BLaER1 (cell line): ENCODE results near the gene IRAK2.

Experiments
- H3K27ac ChIP-seq: shearing (Covaris generic); formaldehyde crosslinking; 2 replicates; pipeline ENCODE4 v1.8.1; 2022
- H3K27me3 ChIP-seq: shearing (Covaris generic); formaldehyde crosslinking; 2 replicates; pipeline ENCODE4 v1.8.1; 2022
- H3K36me3 ChIP-seq: shearing (Covaris generic); formaldehyde crosslinking; 2 replicates; pipeline ENCODE4 v1.8.1; 2022
- H3K4me1 ChIP-seq: shearing (Covaris generic); formaldehyde crosslinking; 2 replicates; pipeline ENCODE4 v1.8.1; 2022
- H3K4me2 ChIP-seq: shearing (Covaris generic); formaldehyde crosslinking; 2 replicates; pipeline ENCODE4 v1.8.1; 2022
- H3K4me3 ChIP-seq: shearing (Covaris generic); formaldehyde crosslinking; 2 replicates; pipeline ENCODE4 v1.8.1; 2022
- H3K9ac ChIP-seq: shearing (Covaris generic); formaldehyde crosslinking; 2 replicates; pipeline ENCODE4 v1.8.1; 2022
- H3K9me3 ChIP-seq: shearing (Covaris generic); formaldehyde crosslinking; 2 replicates; pipeline ENCODE4 v1.8.1; 2022
- H4K20me1 ChIP-seq: shearing (Covaris generic); formaldehyde crosslinking; 2 replicates; pipeline ENCODE4 v1.8.1; 2022
- Cebpa-rat ChIP-seq: shearing (Covaris generic); IDR thresholded peaks from 2 replicates; pipeline ENCODE4 v1.8.1; 2022

The IRAK2 gene

GRCh38 chr3:10247679-10248183 is 83.0 kb downstream of the IRAK2 start:
- Histone ChIP-seq H3K4me3 (peak overlapping the region; percentile 83), H3K27me3 (no peaks in the 10 kb centered on the region), H3K27ac (peak overlapping the region; percentile 97), H3K36me3 (peaks cover 37% of the 10 kb centered on the region), H3K9ac (peak overlapping the region; percentile 97), H3K9me3 (peaks cover 26% of the 10 kb centered on the region), H3K4me2 (peak overlapping the region; percentile 83), H3K4me1 (peaks cover 31% of the 10 kb centered on the region), H4K20me1 (peaks cover 37% of the 10 kb centered on the region)
- TF ChIP-seq Cebpa-rat, result no peak

GRCh38 chr3:10248184-10248983 is 83.7 kb downstream of the IRAK2 start, which contains the start of gene TATDN2:
Gene TATDN2, plus strand, starts transcription at chr3:10248459. Its CDS starts 742 bp downstream, at chr3:10249201.
- Histone ChIP-seq H4K20me1 (peaks cover 44% of the 10 kb centered on the region), H3K36me3 (peaks cover 44% of the 10 kb centered on the region), H3K27ac (peak within 1 kb of the TSS; percentile 97), H3K27me3 (no peaks in the 10 kb centered on the region), H3K4me1 (peaks cover 30% of the 10 kb centered on the region), H3K4me3 (peak within 1 kb of the TSS; percentile 83), H3K4me2 (peak within 1 kb of the TSS; percentile 83), H3K9me3 (peaks cover 26% of the 10 kb centered on the region), H3K9ac (peak within 1 kb of the TSS; percentile 97)
- TF ChIP-seq Cebpa-rat, result no peak

GRCh38 chr3:10248984-10249748 is 84.4 kb downstream of the IRAK2 start:
- peaks cover 51% of the 10 kb centered on the region for H3K36me3 ChIP-seq

GRCh38 chr3:10249833-10250232 is 85.1 kb downstream of the IRAK2 start:
- Histone ChIP-seq H3K4me2 (peak overlapping the region; percentile 83), H3K27me3 (no peaks in the 10 kb centered on the region), H3K9me3 (peaks cover 18% of the 10 kb centered on the region), H3K27ac (peak overlapping the region; percentile 97), H4K20me1 (peaks cover 58% of the 10 kb centered on the region), H3K36me3 (peaks cover 50% of the 10 kb centered on the region), H3K4me1 (peaks cover 40% of the 10 kb centered on the region), H3K4me3 (peak overlapping the region; percentile 83), H3K9ac (peak overlapping the region; percentile 97)
- TF ChIP-seq Cebpa-rat, result no peak

More at GRCh38 chr3:10248984-10249748, 84.4 kb downstream of the IRAK2 start:
- peak overlapping the region; percentile 97 for H3K27ac ChIP-seq
- no peaks in the 10 kb centered on the region for H3K27me3 ChIP-seq
- peak overlapping the region; percentile 97 for H3K9ac ChIP-seq
- peaks cover 36% of the 10 kb centered on the region for H3K4me1 ChIP-seq
- peaks cover 25% of the 10 kb centered on the region for H3K9me3 ChIP-seq
- TF ChIP-seq Cebpa-rat, result no peak
- peaks cover 52% of the 10 kb centered on the region for H4K20me1 ChIP-seq
- peak overlapping the region; percentile 83 for H3K4me2 ChIP-seq
- peak overlapping the region; percentile 83 for H3K4me3 ChIP-seq

- 0 out of 2 replicates have a peak overlapping the region, but pooled peaks have one; percentile 97 for H3K9ac ChIP-seq
- peak overlapping the region; percentile 83 for H3K4me3 ChIP-seq
- peaks cover 52% of the 10 kb centered on the region for H3K36me3 ChIP-seq
- no peak for TF ChIP-seq Cebpa-rat
- H3K4me1 ChIP-seq, result peaks cover 40% of the 10 kb centered on the region
- peaks cover 69% of the 10 kb centered on the region for H4K20me1 ChIP-seq
- peak overlapping the region; percentile 97; the same call in 1 of the 2 replicates for H3K27ac ChIP-seq
- peak overlapping the region; percentile 83 for H3K4me2 ChIP-seq
- H3K27me3 ChIP-seq, result no peaks in the 10 kb centered on the region
- peaks cover 6% of the 10 kb centered on the region for H3K9me3 ChIP-seq
Measured at GRCh38 chr3:10251006-10251405, 86.3 kb downstream of the IRAK2 start.

- Histone ChIP-seq H3K9ac (no peak overlapping the region), H4K20me1 (peaks cover 97% of the 10 kb centered on the region), H3K27ac (no peak overlapping the region), H3K4me3 (no peak overlapping the region), H3K4me1 (peaks cover 32% of the 10 kb centered on the region), H3K9me3 (no peaks in the 10 kb centered on the region), H3K4me2 (0 out of 2 replicates have a peak overlapping the region, but pooled peaks have one; percentile 0), H3K36me3 (peaks cover 78% of the 10 kb centered on the region), H3K27me3 (no peaks in the 10 kb centered on the region)
- TF ChIP-seq Cebpa-rat, result no peak
Measured at GRCh38 chr3:10253731-10254130, 89.0 kb downstream of the IRAK2 start.

GRCh38 chr3:10255835-10256234 is 91.1 kb downstream of the IRAK2 start:
- Histone ChIP-seq H3K4me3 (no peak overlapping the region), H3K27ac (no peak overlapping the region), H3K27me3 (no peaks in the 10 kb centered on the region), H3K4me1 (peaks cover 20% of the 10 kb centered on the region), H3K36me3 (peaks cover 98% of the 10 kb centered on the region), H4K20me1 (peaks cover 99% of the 10 kb centered on the region), H3K9me3 (no peaks in the 10 kb centered on the region), H3K4me2 (no peak overlapping the region), H3K9ac (no peak overlapping the region)
- no peak for TF ChIP-seq Cebpa-rat

GRCh38 chr3:10259036-10259435 is 94.3 kb downstream of the IRAK2 start:
- peaks cover 99% of the 10 kb centered on the region for H3K36me3 ChIP-seq
- peaks cover 6% of the 10 kb centered on the region for H3K4me1 ChIP-seq
- H3K27me3 ChIP-seq, result no peaks in the 10 kb centered on the region
- H3K9me3 ChIP-seq, result no peaks in the 10 kb centered on the region
- H3K4me2 ChIP-seq, result no peak overlapping the region
- no peak overlapping the region for H3K9ac ChIP-seq
- peaks cover 99% of the 10 kb centered on the region for H4K20me1 ChIP-seq
- H3K27ac ChIP-seq, result no peak overlapping the region
- no peak overlapping the region for H3K4me3 ChIP-seq
- TF ChIP-seq Cebpa-rat, result no peak

- no peaks in the 10 kb centered on the region for H3K4me1 ChIP-seq
- H4K20me1 ChIP-seq, result peaks cover 99% of the 10 kb centered on the region
- no peak overlapping the region for H3K4me3 ChIP-seq
- H3K27me3 ChIP-seq, result no peaks in the 10 kb centered on the region
- no peak overlapping the region for H3K9ac ChIP-seq
- H3K9me3 ChIP-seq, result no peaks in the 10 kb centered on the region
- H3K4me2 ChIP-seq, result no peak overlapping the region
- TF ChIP-seq Cebpa-rat, result no peak
- peaks cover 99% of the 10 kb centered on the region for H3K36me3 ChIP-seq
- H3K27ac ChIP-seq, result no peak overlapping the region
Measured at GRCh38 chr3:10259798-10260197, 95.1 kb downstream of the IRAK2 start.
